Erythroblast (primary cell): ENCODE results near the gene MATCAP1.

ENCODE experiments used
- DNase-seq, 2 experiments: peaks; one replicate each; lab custom pipeline; 2025; lab: John Stamatoyannopoulos, UW
- GATA1 ChIP-seq: IDR thresholded peaks from 2 replicates; pipeline ENCODE4 v1.6.1; 2011; ENCODE audit warnings: low read depth, mild to moderate bottlenecking, control low read depth, low read length, moderate library complexity
- POLR2A ChIP-seq: IDR thresholded peaks from 2 replicates; pipeline ENCODE4 v1.6.1; 2011; ENCODE audit warnings: mild to moderate bottlenecking, low read length

MATCAP1 gene

DNA sequence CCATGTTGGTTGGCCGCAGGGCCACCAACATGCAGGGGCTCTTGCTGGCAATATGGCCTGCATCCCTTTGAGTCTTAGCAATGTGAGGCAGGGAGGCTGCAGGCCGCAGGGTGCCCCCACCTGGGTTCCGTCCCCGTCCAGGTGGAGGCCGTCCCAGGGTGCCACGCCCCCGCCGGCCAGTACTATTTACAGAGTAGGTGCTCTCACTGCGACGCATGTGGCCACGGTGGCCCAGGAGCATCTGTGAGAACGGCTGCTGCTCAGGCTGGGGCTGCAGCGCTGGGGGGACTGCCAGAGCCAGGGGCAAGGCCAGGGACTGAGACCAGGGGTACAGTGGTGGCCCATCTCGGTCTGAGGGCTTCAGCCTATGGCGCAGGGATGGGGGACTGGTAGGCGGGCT is 3.6 kb downstream of the MATCAP1 start:
- DNase-seq = no peak
- TF ChIP-seq GATA1 (no peak), POLR2A (no peak)

DNA sequence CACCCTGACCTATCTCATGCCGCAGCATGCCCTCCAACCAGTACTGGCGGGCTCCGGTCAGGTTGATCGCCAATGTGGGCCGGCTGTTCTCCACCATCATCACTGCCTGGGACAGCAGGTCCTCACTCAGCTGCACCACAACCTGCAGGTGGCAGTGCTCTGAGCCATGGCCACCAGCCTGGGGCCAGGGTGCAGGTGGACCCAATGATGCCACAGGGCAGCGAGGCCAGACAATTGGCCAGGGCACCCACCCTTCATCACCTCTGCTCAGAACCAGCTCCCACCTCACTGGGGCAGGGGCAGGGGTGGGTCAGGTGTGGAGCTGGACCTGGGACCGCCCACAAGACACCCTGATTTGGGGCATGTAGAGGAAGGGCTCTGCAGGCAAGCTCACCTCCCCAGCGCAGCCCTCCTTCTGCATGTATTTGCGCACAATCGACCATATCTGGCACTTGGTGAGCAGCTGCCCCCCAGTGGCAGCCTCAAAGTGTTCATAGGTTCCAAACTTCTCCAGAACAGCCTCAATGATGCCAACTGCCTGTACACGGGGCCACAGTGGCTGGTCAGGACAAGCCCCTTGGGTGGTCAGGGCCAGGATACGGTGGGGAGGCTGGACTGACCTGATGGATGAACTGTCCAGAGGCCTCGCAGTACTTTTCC is 4.2 kb downstream of the MATCAP1 start:
- DNase-seq = peak; percentile 27 to 33
- TF ChIP-seq GATA1 = no peak

DNA sequence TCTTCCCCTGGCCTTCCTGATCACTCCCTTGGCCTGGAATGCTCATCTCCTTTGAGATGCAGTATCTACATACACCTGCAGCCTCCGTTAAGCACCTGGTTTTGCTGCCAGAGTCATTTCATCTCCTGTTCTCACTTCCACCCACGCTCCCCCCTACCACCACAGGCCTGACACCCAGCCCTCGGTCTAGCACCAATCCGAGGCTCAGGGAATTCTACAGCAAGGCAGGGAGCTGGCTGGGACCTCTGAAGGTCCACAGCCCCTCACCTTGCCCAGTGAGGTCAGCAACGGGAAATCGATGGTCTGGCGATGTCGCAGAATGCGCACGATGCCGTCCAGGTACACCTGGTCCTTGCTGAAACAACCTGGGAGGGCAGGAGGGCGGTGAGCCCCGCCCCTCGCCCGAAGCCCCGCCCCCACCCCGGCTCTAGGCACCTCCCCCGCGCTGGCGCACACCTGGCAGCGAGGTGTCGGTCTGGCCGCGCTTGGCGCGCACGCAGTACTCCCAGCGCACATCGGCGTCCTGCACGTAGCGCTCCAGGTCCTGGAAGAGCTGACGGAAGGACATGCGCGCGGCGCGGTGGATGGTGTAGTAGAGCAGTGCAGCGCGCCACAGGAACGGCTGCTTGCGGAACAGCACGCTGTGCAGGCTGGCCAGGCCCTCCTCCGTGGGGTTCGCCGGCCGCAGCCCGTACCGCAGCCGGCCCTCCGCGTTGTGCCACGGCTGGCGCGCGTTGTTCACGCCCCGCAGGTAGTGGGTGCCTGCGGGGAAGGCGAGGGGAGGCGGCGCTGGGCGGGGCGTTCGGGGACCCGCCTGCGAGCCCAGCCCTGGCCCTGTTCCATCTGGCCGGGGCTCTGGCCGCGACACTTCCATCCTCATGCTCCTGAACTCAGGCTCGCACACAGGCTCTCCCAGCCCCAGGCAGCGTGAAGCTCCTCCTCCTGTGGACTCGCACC is 5.7 kb downstream of the MATCAP1 start:
- TF ChIP-seq GATA1 = no peak
- TF ChIP-seq POLR2A = no peak
- DNase-seq = peak; percentile 43 to 54

DNA sequence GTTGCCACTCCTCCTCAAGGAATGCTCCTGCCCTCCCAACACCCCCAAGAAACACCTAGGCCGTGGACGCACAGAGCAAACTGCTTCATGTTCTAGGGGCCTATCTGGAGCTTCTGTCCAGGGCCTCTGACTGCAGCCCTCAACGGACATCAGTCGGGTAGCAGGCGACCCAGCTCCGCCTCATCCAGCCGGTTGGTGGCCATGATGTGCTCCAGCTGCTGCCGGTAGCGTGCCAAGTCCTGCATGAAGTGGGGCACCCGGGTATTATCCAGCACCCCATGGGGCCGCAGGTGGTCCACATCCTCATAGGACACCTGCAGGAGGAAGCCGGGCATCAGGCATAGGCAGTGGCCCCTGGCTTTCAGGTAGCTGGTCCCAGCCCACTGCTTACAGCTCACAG is 7.1 kb downstream of the MATCAP1 start:
- no peak for DNase-seq
- no peak for TF ChIP-seq POLR2A
- TF ChIP-seq GATA1 = no peak

DNA sequence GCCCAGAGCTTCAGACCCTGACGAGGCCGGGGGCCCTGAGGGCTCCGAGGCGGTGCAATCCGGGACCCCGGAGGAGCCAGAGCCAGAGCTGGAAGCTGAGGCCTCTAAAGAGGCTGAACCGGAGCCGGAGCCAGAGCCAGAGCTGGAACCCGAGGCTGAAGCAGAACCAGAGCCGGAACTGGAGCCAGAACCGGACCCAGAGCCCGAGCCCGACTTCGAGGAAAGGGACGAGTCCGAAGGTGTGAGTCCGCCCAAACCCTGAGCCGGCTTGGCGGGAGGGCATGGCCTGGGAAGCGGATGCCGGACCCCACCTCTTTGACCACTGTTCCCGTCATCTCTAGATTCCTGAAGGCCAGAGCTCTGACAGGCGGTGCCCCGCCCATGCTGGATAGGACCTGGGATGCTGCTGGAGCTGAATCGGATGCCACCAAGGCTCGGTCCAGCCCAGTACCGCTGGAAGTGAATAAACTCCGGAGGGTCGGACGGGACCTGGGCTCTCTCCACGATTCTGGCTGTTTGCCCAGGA is 9.0 kb downstream of the MATCAP1 start:
- DNase-seq = no peak
- TF ChIP-seq GATA1 (no peak), POLR2A (no peak)

DNA sequence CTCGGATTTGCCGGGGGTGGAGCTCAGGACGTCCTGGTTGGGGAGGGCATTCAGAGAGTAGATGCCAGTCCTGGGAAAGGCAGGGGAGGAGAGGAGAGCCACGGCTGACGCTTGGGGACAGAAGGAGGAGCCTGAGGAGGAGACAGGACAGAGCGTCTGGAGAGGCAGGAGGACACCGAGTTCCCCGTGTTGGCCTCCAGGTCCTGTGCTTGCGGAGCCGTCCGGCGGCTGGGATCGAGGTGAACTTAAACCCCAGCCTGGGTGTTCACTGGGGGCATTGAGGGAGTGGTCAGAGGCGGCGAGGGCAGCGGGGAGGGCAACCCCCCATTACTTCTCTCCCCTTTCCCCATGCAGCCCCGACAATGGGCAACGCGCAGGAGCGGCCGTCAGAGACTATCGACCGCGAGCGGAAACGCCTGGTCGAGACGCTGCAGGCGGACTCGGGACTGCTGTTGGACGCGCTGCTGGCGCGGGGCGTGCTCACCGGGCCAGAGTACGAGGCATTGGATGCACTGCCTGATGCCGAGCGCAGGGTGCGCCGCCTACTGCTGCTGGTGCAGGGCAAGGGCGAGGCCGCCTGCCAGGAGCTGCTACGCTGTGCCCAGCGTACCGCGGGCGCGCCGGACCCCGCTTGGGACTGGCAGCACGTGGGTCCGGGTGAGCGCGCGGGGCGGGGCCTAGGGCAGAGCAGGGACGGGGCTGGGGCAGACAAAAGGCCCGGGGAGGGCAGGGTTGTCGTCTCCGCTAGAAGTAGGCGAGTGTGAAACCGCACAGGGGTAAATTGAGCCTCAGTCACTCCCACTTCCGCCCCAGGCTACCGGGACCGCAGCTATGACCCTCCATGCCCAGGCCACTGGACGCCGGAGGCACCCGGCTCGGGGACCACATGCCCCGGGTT is 9.7 kb downstream of the MATCAP1 start:
- DNase-seq = peak; percentile 57 to 61
- no peak for TF ChIP-seq GATA1
- peak; percentile 42 for TF ChIP-seq POLR2A

DNA sequence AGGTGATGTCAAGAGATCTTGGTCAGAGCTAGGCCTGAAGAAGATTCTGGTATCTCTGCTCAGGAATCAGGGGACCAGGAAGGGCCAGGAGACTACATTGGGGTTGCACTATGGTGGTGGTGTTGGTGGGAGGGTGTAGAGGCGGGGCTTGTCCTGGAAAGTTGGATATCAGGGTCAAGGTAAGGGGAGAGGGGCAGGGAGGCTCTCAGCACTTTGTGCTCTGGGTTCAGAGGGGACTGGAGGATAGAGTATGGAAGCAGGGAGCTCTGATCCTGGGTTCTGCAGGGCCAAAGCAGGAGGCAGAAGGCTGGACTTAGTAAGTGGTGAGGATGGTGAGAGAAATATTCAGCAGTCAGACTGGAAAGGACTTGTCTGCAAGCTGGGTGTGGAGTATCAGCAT is 10.4 kb downstream of the MATCAP1 start:
- no peak for TF ChIP-seq GATA1
- no peak for TF ChIP-seq POLR2A

DNA sequence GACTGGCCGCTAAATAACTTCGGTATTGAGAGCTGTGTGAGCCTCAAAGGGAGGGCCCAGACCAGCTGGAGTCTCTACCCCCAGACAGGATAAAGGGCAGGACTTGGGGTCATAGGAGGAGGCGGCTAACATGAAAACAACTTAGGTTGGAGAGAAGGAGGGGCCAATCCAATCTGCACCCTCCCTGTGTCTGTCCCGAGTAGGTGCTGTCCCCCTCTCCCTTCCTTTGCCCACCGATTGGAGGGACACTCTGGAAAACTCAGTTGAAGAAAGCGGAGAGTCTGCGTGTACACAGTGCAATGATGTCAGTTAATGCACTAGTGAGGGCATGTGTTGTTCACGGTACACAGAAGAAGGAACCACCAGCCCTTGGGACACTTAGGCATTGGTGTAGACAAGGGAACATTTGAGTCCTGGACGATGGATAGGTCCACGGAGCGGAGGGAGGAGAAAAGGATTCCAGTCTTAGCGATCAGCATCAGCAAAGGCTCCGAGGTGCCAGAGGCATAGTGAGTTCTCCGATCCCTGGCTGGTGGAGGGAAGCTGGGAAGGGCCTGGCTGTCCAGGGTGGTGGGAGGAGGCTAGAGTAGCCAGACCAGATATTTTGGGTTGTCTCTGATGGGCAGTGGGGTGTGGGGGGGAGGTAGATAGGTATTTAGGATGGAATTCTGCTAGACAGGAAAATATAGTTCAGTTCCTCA is 12.7 kb downstream of the MATCAP1 start:
- TF ChIP-seq POLR2A (no peak), GATA1 (no peak)
- no peak for DNase-seq

More for the DNA sequence above, 10.4 kb downstream of the MATCAP1 start:
- DNase-seq = no peak

DNA sequence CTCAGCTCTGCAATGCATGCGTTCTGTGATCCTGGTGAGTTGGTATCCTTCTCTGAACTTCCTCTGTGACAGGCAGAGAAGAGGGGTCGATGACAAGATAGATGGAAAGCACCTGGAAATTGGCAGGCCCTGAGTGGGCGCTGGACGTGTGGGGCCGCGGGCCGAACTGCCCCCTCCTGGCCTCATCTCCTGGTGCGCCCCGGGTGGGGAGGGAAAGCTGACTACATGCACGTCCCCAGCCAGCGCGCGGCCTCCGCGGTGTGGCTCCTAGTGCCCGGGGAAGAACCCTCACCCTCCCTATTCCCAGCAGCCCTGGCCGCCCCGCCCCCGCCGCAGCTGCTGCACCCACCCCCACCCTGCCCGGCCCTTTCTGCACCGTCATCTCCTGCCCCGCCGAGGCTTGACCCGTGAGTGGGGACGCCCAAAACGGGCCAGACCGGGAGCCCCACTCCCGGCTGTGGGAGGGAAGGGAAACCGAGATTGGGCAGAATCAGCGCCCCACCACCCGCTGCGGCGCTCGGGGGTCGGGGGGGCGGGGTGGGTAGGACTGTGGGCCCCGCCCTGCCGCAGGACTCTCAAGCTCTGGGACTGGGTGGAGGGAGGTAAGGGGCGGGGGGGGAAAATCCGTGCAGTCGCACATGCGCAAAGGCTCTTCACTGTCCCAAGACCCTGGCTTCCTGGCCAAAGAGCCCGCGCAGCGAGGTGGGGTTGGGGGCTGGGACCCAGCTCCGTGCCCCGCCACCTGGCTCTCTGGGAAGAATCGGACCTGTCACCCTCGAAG is 13.4 kb downstream of the MATCAP1 start, which contains the start of gene NOL3:
TSS of gene NOL3 (plus strand) at position 371 of the 781 bp plus-strand sequence.
- TF ChIP-seq GATA1 (no peak), POLR2A (no peak)
- DNase-seq = peak; percentile 55 to 79

DNA sequence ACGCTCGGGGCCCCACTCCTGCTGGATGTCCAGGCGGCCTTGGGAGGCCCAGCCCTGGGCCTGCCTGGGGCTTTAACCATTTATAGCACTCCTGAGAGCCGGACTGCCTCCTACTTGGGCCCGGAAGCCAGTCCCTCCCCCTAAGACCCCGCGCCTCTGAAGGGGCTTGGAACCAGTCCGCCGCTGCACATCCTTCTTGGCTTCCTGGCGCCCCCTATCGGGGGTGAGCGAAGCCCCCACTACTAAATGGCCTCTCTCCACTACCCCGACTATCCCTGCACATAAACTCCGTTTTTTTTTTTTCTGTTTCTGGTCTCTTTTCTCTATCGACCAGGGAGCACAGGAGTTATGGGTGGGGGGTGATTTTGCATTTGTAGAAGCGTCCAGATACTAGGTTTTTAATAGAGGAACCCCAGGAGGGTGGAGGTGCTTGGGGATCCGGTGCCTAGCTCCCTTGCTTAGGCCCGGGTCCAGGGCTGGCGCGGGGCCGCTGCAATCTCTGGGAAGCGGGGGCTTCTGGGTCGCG is 14.1 kb downstream of the MATCAP1 start:
- TF ChIP-seq POLR2A (no peak), GATA1 (no peak)
- DNase-seq = peak; percentile 38 to 63

DNA sequence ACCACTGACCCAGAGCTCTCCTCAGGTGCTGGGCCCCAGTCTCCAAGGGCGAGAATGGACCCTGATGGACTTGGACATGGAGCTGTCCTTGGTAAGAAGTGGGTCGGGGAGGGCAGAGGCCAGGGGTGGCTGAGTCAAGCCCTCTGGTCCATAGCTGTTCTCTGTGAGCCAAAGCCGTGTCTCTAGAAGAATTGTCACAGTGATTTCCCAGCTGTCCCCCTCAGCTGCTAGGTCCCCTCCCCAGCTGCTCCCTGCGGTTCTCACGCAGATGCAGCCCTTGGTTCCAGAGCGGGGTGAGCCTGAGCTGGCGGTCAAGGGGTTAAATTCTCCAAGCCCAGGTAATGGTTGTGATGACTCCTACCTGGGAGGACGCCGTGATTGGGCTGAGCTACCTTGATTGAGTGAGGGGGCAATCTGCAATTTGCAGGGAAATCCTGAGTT is 14.7 kb downstream of the MATCAP1 start:
- DNase-seq = no peak
- TF ChIP-seq POLR2A (no peak), GATA1 (no peak)

DNA sequence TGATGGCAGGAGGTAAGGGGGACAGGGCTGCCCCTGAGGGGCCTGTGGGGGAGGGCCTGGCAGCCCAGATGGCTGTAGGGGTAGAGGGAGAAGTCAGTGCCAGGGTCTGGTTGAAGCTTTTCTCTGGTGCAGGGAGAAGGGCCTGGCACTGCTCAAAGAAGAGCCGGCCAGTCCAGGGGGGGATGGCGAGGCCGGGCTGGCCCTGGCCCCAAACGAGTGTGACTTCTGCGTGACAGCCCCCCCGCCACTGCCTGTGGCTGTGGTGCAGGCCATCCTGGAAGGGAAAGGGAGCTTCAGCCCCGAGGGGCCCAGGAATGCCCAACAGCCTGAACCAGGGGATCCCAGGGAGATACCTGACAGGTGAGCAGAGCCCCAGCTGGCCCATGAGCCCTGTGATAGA is 16.2 kb downstream of the MATCAP1 start:
- no peak for TF ChIP-seq GATA1
- no peak for DNase-seq

DNA sequence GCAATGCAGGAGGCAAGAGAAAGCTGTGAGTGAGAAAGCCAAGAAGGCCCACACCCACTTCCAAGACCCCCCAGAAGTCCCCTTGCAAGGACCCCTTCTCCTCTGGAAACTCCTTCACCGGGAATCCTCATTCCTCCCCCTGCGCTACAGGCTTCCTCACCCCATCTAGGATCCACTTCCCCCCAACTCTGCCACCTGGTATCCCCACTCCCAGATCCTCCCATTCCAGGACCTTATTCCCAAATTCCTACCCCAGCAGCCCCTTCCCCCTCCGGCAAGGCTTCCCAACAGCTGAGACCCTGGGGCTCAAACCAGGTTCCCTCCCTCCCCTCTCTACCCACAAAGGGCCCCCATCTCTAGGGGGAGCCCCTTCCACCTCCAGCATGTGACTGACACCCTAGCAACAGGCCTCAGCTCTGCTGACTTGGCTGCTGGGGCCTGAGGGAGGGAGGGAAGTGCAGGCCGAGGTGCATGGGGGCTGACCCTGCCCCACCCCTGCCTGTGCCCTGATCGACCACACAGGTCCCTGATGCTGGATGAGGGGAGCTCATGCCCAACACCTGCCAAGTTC is 17.1 kb downstream of the MATCAP1 start:
- DNase-seq = no peak
- TF ChIP-seq POLR2A (no peak), GATA1 (no peak)
